Prostate gland (tissue), 2 donors: ENCODE measurements around the gene ASMT.

Experiments used
- POLR2A ChIP-seq: fragments of 450-650 bp; IDR thresholded peaks from one replicate; pipeline ENCODE4 v1.6.1; 2016; ENCODE audit warnings: antibody characterized with exemption, mild to moderate bottlenecking
- POLR2AphosphoS5 ChIP-seq: sonication (generic); formaldehyde crosslinking; IDR thresholded peaks from one replicate; pipeline ENCODE4 v1.6.1; 2017; ENCODE audit warnings: antibody characterized with exemption
- TF ChIP-seq, protein P1 (sequence below), 4 experiments: fragments of 200-600 bp in 2 of 4; fragments of 450-650 bp in 2 of 4; sonication (generic) in 2 of 4; IDR thresholded peaks; 1 replicate in 3 of 4; 2 replicates in 1 of 4; pipeline ENCODE4 v1.5.1; 2016 to 2019; ENCODE audit warnings: antibody characterized with exemption in 4 of 4, mild to moderate bottlenecking in 2 of 4, moderate library complexity in 2 of 4

DNA sequence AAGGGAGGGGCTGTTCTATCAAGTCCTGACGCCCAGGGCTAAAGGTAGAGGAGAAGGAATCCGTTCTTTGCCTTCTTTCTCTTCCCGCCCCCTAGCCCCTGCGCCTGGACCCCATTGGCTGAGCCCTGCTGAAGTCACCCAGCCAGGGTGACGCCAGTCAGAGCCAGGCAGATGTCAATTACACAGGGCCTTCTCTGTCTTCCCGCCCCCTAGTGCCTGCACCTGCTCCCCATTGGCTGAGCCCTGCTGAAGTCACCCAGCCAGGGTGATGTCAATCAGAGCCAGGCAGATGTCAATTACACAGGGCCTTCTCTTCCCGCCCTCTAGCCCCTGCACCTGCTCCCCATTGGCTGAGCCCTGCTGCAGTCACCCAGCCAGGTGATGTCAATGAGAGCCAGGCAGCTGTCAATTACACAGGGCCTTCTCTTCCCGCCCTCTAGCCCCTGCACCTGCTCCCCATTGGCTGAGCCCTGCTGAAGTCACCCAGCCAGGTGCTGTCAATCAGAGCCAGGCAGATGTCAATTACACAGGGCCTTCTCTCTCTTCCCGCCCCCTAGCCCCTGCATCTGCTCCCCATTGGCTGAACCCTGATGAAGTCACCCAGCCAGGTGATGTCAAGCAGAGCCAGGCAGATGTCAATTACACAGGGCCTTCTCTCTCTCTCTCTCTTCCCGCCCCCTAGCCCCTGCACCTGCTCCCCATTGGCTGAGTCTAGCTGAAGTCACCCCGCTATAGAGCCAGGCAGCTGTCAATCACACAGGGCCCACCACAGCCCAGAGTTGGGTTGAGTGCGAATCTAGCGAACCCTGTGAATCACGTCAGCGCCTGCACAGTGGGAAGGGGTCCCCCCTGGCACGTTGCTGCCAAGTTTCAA, 46.4 kb downstream of the ASMT start:
- TF ChIP-seq, protein P1, sequence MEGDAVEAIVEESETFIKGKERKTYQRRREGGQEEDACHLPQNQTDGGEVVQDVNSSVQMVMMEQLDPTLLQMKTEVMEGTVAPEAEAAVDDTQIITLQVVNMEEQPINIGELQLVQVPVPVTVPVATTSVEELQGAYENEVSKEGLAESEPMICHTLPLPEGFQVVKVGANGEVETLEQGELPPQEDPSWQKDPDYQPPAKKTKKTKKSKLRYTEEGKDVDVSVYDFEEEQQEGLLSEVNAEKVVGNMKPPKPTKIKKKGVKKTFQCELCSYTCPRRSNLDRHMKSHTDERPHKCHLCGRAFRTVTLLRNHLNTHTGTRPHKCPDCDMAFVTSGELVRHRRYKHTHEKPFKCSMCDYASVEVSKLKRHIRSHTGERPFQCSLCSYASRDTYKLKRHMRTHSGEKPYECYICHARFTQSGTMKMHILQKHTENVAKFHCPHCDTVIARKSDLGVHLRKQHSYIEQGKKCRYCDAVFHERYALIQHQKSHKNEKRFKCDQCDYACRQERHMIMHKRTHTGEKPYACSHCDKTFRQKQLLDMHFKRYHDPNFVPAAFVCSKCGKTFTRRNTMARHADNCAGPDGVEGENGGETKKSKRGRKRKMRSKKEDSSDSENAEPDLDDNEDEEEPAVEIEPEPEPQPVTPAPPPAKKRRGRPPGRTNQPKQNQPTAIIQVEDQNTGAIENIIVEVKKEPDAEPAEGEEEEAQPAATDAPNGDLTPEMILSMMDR (IDR thresholded peaks at IDR 0.05) = no peak
- no peak for TF ChIP-seq POLR2A
- no peak for TF ChIP-seq POLR2AphosphoS5
